Uterus (tissue), 2 donors: Measurements from ENCODE around the gene ATP2C2.

ENCODE experiments used
- POLR2A ChIP-seq, 2 donors: fragments of 450-650 bp; IDR thresholded peaks; one replicate each; pipeline ENCODE4 v1.6.1; 2016; ENCODE audit warnings: antibody characterized with exemption in 2 of 2, mild to moderate bottlenecking in 1 of 2, moderate library complexity in 1 of 2
- TF ChIP-seq, protein P1 (sequence below), 4 experiments: fragments of 200-600 bp in 2 of 4; fragments of 450-650 bp in 2 of 4; sonication (generic) in 2 of 4; IDR thresholded peaks; one replicate each; pipeline ENCODE4 v1.5.1; 2016 to 2019; ENCODE audit warnings: antibody characterized with exemption in 4 of 4, mild to moderate bottlenecking in 2 of 4, moderate library complexity in 1 of 4

DNA sequence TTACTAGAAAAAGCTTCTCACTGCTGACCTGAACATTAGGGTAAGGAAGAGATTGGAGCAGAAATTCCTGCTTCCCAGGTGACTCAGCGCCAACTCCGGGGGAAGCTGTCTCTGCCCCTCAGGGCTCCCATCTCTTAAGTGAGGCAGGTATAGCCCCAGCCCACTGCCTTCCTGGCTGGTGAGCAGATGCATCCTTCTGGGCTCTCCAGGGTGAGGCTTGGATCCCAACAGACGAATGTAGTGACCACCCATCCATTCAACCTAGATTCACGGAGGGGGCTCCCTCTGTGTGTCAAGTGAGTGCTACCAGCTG lies 3.2 kb downstream of the ATP2C2 start:
- TF ChIP-seq POLR2A (IDR thresholded peaks at IDR 0.05), result no peak
- TF ChIP-seq, protein P1, sequence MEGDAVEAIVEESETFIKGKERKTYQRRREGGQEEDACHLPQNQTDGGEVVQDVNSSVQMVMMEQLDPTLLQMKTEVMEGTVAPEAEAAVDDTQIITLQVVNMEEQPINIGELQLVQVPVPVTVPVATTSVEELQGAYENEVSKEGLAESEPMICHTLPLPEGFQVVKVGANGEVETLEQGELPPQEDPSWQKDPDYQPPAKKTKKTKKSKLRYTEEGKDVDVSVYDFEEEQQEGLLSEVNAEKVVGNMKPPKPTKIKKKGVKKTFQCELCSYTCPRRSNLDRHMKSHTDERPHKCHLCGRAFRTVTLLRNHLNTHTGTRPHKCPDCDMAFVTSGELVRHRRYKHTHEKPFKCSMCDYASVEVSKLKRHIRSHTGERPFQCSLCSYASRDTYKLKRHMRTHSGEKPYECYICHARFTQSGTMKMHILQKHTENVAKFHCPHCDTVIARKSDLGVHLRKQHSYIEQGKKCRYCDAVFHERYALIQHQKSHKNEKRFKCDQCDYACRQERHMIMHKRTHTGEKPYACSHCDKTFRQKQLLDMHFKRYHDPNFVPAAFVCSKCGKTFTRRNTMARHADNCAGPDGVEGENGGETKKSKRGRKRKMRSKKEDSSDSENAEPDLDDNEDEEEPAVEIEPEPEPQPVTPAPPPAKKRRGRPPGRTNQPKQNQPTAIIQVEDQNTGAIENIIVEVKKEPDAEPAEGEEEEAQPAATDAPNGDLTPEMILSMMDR (IDR thresholded peaks at IDR 0.05), result no peak
